ENCODE measurements around the gene PPFIA2.

DNA sequence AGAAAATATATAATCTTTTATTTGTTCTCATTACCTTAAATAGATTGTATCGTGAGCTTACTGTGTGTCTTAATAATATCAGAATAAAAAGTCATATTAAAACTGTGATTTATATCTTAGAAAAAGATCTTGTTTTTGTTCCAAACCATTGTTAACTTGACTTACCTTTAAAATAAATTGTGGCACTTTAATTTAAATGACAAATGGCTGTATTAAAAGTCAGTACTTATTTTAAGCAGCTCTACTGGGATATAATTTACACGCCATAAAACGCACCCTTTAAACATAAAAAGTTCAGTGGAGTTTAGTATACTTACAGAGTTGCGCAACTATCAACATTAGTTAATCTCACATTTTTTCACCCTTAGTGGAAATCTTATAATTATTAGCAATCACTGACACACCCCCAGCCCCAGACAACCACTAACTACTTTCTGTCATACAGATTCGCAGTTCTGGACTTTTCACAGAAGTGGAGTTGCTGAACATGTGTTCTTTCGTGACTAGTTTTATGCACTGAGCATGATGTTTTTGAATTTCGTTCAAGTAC, 369.5 kb downstream of the PPFIA2 start:
- TF ChIP-seq, protein P1, sequence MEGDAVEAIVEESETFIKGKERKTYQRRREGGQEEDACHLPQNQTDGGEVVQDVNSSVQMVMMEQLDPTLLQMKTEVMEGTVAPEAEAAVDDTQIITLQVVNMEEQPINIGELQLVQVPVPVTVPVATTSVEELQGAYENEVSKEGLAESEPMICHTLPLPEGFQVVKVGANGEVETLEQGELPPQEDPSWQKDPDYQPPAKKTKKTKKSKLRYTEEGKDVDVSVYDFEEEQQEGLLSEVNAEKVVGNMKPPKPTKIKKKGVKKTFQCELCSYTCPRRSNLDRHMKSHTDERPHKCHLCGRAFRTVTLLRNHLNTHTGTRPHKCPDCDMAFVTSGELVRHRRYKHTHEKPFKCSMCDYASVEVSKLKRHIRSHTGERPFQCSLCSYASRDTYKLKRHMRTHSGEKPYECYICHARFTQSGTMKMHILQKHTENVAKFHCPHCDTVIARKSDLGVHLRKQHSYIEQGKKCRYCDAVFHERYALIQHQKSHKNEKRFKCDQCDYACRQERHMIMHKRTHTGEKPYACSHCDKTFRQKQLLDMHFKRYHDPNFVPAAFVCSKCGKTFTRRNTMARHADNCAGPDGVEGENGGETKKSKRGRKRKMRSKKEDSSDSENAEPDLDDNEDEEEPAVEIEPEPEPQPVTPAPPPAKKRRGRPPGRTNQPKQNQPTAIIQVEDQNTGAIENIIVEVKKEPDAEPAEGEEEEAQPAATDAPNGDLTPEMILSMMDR (IDR thresholded peaks at IDR 0.05) = no peak
- TF ChIP-seq FOXJ3 (CRISPR knock-in tag; IDR thresholded peaks at IDR 0.05) (no peak), EP300 (IDR thresholded peaks at IDR 0.05; ENCODE audit: borderline replicate concordance in 1 of 2, low read depth in 1 of 2, low read length in 1 of 2) (no peak), RAD21 (IDR thresholded peaks at IDR 0.05; ENCODE audit: low read length) (no peak), GATA2 (CRISPR knock-in tag; IDR thresholded peaks at IDR 0.05) (no peak), FOXM1 (IDR thresholded peaks at IDR 0.05; ENCODE audit: low read depth) (no peak), TCF12 (IDR thresholded peaks at IDR 0.05) (no peak)
- TF ChIP-seq, protein P2, sequence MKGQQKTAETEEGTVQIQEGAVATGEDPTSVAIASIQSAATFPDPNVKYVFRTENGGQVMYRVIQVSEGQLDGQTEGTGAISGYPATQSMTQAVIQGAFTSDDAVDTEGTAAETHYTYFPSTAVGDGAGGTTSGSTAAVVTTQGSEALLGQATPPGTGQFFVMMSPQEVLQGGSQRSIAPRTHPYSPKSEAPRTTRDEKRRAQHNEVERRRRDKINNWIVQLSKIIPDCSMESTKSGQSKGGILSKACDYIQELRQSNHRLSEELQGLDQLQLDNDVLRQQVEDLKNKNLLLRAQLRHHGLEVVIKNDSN (IDR thresholded peaks at IDR 0.05; ENCODE audit: borderline replicate concordance, low read depth) = no peak
- TF ChIP-seq, protein P3, sequence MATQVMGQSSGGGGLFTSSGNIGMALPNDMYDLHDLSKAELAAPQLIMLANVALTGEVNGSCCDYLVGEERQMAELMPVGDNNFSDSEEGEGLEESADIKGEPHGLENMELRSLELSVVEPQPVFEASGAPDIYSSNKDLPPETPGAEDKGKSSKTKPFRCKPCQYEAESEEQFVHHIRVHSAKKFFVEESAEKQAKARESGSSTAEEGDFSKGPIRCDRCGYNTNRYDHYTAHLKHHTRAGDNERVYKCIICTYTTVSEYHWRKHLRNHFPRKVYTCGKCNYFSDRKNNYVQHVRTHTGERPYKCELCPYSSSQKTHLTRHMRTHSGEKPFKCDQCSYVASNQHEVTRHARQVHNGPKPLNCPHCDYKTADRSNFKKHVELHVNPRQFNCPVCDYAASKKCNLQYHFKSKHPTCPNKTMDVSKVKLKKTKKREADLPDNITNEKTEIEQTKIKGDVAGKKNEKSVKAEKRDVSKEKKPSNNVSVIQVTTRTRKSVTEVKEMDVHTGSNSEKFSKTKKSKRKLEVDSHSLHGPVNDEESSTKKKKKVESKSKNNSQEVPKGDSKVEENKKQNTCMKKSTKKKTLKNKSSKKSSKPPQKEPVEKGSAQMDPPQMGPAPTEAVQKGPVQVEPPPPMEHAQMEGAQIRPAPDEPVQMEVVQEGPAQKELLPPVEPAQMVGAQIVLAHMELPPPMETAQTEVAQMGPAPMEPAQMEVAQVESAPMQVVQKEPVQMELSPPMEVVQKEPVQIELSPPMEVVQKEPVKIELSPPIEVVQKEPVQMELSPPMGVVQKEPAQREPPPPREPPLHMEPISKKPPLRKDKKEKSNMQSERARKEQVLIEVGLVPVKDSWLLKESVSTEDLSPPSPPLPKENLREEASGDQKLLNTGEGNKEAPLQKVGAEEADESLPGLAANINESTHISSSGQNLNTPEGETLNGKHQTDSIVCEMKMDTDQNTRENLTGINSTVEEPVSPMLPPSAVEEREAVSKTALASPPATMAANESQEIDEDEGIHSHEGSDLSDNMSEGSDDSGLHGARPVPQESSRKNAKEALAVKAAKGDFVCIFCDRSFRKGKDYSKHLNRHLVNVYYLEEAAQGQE (IDR thresholded peaks at IDR 0.05; ENCODE audit: low read depth, low read length) = no peak
- TF ChIP-seq, protein P4, sequence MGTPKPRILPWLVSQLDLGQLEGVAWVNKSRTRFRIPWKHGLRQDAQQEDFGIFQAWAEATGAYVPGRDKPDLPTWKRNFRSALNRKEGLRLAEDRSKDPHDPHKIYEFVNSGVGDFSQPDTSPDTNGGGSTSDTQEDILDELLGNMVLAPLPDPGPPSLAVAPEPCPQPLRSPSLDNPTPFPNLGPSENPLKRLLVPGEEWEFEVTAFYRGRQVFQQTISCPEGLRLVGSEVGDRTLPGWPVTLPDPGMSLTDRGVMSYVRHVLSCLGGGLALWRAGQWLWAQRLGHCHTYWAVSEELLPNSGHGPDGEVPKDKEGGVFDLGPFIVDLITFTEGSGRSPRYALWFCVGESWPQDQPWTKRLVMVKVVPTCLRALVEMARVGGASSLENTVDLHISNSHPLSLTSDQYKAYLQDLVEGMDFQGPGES (IDR thresholded peaks at IDR 0.05; ENCODE audit: low read depth, low read length) = no peak
